Activated T-helper 1 cell treated with Interleukin-2 at 50 U/mL for 16 hours (primary cell): ENCODE data around the gene GOLGA8Q.
"Not testable (repeated sequence)": the region's sequence is repeated elsewhere in the genome, so short reads cannot be mapped to it uniquely, and the experiment has no call there.

ENCODE experiments used
- DNase-seq: peaks from one replicate; pipeline ENCODE4 v3.0.0-alpha.2; 2020; ENCODE audit warnings: low read depth

The GOLGA8Q gene, protein sequence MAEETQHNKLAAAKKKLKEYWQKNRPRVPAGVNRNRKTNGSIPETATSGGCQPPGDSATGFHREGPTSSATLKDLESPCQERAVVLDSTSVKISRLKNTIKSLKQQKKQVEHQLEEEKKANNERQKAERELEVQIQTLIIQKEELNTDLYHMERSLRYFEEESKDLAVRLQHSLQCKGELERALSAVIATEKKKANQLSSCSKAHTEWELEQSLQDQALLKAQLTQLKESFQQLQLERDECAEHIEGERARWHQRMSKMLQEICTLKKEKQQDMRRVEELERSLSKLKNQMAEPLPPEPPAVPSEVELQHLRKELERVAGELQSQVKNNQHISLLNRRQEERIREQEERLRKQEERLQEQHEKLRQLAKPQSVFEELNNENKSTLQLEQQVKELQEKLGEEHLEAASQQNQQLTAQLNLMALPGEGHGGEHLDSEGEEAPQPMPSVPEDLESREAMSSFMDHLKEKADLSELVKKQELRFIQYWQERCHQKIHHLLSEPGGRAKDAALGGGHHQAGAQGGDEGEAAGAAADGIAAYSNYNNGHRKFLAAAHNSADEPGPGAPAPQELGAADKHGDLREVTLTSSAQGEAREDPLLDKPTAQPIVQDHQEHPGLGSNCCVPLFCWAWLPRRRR

DNA sequence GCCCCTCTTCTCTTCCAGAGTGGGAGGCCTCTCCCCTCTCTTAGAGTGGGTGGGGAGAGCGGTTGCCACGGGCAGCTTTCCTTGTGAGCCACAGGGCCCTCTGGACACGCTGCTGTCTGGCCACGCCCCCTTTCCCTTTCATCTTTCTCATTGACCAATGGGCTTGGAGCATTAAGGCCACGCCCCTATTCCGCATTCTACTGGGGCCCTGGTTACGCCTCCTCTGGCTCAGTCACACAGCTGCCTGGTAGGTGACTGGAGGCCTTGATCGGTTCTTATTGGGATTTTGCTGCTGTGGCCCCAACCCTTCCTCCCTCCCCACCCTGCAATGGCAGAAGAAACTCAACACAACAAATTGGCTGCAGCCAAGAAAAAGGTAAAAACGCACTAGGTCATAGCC is at the start of gene GOLGA8Q:
GOLGA8Q (plus strand) TSS at position 301 of the 400 bp plus-strand sequence; CDS start at position 329, 28 bp downstream.
- not testable (repeated sequence) for DNase-seq

DNA sequence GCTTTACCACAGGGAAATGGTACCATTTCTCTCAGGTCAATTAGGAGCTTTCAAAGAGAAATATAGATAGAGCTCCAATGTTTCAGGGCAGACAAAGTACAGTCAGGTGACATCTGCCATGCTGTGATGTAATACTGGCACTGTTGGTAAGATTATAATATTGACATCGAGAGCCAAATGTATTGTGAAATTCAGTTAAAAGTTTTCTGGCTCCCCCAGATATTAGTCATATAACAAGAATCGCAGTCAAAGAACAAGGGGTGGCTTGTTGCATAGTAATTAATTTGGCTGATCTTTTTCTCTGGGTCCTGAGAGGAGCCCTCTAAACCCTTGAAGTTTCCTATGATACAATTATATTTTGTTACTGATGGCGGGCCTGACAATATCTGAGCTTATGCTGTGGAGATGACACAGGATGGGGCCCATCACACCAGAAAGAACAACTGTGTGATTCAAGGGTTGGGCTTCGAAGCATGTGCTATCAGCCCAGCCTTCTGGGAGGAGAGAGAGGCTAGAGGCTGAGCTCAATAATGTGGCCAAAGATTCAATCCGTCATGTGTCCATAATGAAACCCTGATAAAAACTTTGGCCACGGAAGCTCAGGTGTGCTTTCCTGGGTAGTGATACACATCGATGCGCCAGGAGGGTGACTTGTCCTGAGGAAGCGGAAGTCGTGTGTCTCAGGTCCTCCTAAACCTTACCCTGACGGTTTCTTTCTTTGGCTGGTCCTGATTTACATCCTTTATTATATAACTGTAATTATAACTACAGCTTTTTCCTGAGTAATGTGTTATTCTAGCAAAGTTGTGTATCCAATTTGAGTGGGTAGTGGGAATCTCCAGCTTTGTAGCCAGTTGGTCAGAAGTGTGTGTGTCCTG is 48.7 kb upstream of the GOLGA8Q start:
- not testable (repeated sequence) for DNase-seq

DNA sequence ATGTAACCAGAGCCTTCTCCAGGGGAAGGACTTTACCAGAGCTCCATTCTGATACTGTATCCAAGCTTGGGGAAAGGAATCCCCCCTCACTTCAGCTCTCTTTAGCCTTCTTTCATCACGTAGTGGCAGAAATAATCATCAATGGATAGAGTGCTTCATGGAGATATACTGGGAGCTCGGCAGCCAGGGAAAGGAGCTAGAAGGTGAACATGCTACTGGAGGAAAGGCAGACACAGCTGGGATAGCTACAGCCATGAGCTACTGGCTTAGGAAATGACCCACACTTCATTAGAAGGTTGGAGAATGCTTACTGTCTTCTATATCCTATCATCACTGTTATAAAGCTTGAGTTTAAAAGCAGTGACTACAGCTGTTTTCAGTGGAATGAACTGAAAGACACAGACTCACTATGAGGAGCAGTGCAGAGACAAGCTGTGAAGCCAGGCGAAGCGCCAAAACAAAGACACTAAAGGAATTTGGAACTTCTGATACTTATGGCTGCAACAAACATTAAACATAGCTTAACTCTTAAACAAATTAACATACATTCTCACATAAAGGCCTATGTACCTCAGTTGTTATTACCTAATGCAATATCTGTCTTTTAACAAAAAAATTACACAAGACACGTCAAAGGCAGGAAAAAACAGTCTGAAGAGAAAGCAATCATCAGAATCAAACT is 47.5 kb upstream of the GOLGA8Q start:
- not testable (repeated sequence) for DNase-seq

DNA sequence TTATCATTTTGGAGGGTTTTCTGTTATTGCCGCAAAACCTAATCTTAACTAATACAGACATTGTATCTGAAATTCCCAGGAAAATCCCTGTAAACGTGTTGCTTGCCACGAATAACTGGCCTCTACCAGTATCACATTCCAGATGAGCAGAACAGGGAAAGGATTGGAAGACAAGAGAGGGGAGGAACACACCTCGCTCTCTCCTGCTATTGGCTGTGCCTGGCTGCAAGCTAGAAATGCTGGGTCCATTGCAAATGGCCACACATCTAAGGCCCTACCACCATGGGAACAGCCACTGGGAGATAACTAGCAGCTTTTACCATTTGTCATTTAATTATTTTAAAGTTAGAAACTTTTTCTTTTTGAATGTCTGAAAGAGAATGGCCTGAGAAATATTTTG is 37.3 kb upstream of the GOLGA8Q start:
- DNase-seq: not testable (repeated sequence)

DNA sequence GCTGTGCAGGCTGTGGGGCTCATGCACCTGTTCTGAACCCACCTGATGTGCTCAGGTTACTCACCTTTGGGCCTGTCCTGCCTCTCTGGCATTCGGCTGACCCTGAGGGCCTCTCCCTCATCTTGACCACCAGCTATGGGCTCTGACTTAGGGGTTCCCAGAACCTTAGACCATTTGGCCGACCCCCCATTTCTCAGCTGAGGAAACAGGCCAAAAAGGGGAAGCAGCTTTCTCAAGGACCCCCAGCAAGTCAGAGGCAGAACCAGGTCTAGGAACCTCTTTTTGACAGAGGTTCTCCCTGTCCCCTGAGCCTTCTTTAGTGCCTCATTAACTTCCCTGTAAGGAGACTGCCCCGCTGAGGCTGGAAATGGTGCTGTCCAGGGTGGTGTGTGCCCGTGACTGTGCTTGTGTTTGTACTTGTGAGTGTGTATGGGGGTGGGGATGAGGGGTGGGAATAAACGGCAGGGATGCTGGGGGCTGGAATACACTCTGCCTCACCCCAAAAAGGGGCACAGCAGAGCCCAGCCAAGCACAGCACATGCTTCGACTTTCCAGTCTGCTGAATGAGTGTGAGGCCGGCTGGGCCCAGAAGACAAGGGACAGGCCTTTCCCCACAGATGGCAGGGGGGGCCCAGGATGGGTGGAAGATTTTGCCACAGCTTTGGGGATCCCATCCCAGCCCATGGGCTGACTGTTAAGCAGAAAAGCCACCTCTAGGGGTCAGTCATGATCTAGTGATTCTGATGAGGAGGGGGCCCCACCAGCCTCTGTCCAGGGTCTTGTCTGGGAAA is 28.2 kb upstream of the GOLGA8Q start:
- not testable (repeated sequence) for DNase-seq

DNA sequence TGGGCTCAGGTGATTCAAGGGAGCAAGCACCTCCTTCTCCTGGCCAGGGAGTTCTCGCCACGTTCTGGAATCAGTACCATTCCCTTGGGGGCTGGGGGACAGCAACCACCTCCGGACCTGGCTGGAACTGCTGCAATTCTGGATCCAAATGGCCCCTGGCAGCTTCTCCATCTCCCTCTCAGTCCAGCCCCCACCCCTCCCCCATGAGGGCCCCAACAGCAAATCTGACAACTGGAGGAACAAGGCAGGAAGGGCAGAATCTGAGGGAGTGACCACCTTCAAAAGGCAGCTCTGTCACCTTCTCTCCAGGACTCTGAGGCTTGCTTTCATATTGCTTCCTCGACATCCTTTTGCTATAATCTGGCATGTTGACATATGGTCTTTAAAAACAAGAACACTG is 25.9 kb upstream of the GOLGA8Q start:
- DNase-seq: not testable (repeated sequence)

DNA sequence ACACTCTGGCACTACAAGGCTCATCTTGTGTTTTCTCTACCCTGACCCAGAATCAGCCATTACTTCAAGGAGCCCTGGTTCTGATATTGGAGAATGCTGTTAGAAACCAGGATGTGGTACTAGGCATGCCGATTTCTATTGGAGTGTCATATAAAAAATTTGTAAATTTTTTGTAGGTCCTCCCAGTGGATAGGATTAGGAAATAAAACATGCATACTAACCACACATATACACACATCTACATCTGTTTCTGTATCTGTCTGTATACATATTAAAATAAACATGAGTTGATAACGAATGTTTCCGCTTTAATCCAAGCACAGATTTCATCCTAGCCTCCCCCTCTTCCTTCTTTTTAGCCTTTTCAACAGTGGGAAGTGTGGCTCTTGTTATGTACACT is 22.8 kb upstream of the GOLGA8Q start:
- not testable (repeated sequence) for DNase-seq

DNA sequence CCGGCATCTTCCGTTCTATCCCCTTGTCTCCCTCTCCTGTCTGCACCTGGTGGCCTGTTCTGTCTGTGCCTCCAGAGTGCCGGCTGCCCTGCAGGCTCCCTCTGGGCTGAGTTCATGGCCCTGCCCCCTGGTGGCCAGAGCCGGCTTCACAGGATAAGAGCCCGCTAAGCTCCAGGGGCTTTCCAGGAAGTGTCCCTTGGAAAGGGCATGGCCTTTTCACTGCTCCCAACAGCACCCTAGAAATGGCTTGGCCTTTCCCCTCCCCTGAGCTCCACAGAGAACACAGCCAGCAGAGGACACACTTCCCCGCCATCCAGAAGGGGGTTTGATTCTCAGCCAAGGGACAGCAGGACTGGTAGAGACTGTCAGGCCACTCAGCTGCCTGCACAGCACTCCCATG is 15.1 kb downstream of the GOLGA8Q start:
- DNase-seq: not testable (repeated sequence)

DNA sequence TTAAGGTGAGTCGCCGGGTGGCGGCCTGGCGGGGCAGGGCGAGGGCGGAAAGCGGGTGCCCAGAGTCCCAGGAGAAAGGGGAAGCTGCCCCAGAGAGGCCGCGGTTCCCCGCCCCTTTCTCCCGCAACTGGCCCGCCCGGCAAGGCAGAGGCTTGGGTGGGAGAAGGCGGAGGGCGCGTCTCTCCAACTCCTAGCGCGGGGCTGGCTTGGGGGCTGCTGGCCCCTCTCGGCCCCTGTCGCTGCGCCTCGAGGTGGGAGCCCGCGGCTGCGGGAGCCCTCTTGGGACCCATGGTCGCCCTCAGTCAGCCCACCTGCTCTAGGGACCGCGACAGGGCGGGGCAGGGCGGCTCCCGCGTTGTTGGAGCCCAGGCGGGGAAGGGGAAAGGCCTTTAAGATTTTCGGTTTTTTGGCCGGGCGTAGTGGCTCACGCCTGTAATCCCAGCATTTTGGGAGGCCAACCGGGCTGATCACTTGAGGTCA is 21.2 kb downstream of the GOLGA8Q start:
- DNase-seq: not testable (repeated sequence)

DNA sequence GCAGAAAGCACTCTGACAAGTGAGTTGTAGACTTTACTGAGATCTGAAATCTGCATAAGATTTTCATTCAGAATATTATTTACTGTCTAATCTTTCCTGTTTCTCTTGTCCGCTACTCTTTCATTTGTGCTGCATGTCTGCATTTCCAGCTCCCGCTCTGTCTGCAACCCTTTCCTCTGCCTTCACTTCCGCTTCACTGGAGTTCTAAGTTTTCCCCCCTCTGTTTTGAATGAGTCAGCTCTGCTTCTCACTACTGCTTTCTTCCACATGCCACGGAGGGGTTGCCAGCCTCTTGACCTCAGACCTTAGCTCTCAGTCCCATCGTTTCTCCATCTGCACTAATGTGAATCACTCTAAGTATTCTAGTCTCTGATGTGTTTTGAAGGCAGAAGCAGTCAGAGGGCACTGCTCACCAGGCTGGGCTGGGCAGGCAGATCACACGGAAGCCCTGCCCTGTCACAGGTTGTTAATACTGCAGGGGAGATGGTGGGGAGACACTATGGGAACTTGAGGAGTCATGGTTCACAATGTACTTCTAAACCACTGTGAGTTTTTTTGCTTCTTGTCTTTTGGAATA is 27.6 kb downstream of the GOLGA8Q start:
- DNase-seq: not testable (repeated sequence)

DNA sequence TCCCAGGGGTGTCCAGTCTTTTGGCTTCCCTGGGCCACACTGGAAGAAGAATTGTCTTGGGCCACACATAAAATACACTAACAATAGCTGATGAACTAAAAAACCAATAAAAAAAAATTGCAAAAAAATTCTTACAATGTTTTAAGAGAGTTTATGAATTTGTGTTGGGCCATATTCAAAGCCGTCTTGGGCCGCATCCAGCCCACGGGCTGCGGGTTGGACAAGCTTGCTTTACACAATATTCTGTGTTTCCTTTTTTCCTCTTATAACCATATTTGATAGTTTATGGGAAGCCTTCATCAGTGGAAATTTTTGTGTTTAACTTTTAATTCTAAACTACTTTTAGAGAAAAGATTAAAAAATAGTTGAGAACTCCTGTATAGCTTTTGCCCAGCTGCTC is 28.9 kb downstream of the GOLGA8Q start:
- DNase-seq: not testable (repeated sequence)

DNA sequence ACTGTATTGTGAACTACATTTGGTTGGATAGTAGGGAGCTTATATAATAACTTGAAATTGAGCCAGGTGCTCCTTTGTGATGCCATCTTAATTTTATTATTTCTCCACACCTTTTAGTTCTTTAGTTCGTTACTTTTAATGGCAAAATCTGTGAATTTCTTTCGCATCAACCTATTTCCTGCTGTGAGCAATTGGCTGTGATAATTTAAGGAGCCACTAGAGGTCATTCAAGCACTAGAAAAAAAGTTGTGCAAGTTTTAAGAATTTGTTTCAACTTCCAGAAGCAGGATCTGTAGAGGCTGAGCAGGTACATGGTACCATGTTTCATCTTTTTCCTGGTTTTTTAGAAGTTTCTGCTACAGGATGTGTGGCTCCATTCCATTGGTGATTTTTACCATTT is 47.1 kb downstream of the GOLGA8Q start:
- DNase-seq: not testable (repeated sequence)

DNA sequence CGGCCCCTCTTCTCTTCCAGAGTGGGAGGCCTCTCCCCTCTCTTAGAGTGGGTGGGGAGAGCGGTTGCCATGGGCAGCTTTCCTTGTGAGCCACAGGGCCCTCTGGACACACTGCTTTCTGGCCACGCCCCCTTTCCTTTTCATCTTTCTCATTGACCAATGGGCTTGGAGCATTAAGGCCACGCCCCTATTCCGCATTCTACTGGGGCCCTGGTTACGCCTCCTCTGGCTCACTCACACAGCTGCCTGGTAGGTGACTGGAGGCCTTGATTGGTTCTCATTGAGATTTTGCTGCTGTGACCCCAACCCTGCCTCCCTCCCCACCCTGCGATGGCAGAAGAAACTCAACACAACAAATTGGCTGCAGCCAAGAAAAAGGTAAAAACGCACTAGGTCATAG is 51.9 kb downstream of the GOLGA8Q start, which contains the start of gene GOLGA8H:
GOLGA8H (plus strand) TSS at position 233 of the 400 bp plus-strand sequence; CDS start at position 331, 98 bp downstream.
- DNase-seq: not testable (repeated sequence)
